A549 treated with dexamethasone at 1 μM for 4 hours (cell line): ENCODE results near the gene SHPK. TPM values are rescaled to one million over a fixed set of nuclear protein-coding genes. Genes with fewer than 3 reads are reported as not detected.

Experiments
- total RNA-seq: library from RNA; stranded (reverse); fragments of 200-300 nt; extraction: Qiagen RNA extraction; gene quantifications from 5 replicates; pipeline ENCODE4 v1.2.3, GENCODE V29; 2022

SHPK gene, protein sequence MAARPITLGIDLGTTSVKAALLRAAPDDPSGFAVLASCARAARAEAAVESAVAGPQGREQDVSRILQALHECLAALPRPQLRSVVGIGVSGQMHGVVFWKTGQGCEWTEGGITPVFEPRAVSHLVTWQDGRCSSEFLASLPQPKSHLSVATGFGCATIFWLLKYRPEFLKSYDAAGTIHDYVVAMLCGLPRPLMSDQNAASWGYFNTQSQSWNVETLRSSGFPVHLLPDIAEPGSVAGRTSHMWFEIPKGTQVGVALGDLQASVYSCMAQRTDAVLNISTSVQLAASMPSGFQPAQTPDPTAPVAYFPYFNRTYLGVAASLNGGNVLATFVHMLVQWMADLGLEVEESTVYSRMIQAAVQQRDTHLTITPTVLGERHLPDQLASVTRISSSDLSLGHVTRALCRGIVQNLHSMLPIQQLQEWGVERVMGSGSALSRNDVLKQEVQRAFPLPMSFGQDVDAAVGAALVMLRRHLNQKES
- 11.0 to 17.3 TPM (median 16.0 TPM) in 5 replicates for total RNA-seq

DNA sequence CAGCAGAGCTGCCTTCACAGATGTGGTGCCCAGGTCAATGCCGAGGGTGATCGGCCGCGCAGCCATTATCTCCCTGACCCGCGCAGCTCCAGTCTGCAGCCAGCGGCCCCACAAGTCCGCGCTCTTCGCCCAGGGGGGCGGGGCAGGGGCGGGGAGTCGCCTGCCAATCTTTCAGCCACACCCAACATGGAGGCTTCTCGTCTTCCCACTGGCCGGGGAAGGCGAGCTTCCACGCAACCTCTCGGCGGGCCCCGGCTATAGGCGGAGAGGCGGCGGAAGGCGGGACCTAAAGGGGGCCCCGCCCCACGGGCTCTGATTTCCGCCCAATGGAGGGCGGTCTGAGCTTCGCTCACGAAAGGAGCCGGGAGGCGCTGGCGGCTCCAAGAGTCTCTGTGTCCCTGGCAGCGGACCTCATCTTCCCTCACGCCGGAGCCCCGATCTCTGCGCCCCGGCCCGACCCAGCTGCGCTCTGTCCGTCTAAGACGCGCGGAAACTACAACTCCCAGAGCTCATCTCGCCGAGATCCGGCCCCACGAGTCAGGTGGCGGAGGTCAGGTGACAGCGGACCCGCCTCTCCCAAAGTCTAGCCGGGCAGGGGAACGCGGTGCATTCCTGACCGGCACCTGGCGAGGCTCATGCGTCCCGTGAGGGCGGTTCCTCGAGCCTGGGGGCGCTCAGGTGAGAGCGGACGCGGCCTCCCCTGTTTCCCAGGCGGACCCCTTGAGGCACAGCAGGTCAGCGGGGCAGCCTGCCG is at the start of gene SHPK, which contains the start of gene CTNS:
Gene SHPK, minus strand, starts transcription at position 97 of the 754 bp plus-strand sequence. Its CDS starts 31 bp downstream, at position 66.
Gene CTNS, plus strand, starts transcription at position 607 of the 754 bp plus-strand sequence. CDS start 3,447 bp downstream, outside the sequence.

DNA sequence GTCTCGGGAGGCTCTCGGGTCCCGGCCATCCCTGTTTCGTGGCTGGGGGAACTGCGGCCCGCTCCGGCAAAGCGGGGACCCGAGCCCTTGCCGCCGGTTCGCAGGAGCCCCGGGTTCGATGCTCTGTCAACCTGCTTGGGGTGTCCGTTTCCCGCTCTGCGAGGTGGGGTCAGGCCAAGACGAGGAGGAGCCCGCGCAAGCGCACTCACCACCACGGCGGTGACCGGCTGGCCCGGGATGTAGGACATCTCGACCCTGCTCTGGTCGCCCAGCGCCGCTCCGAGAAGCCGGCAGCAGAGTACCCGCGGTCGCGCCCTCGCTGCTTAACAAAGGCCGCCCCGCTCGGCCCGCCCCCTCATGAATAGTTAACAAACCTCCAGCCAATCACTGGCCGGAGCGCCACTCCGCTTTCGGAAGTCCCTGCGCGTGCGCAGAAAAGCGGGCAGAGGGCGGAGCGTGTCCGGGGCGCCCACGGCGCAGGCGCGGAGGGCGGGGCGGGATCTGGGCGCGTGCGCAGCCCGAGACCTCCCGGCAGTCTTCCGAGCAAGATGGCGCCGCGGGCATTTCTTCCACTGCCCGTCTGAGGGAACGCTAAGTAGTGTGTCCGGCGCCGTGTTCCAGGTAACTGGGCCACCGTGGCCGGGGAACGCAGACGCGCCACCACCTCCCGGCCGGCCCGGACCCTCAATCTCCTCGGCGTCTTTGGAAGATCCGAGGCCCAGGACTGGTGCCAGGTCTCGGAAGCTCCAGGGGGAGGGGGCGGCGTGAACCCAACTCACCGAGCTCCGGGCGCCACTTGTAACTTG is 32.4 kb upstream of the SHPK start, which contains the start of the genes EMC6 and TAX1BP3:
Gene EMC6, plus strand, starts transcription at position 534 of the 806 bp plus-strand sequence. CDS start 335 bp downstream, outside the sequence.
Gene TAX1BP3, minus strand, starts transcription at position 300 of the 806 bp plus-strand sequence. Its CDS starts 52 bp downstream, at position 248.

Other genes starting within 250 kb of the SHPK start
- gene OR3A2, start 249.9 kb downstream of the SHPK start, total RNA-seq: not detected in 5 replicates
- not detected in 5 replicates for gene OR1E1, start 237.8 kb downstream of the SHPK start, total RNA-seq
- gene OR3A3, start 224.9 kb downstream of the SHPK start, total RNA-seq: not detected in 5 replicates
- gene OR1E2, start 202.4 kb downstream of the SHPK start, total RNA-seq: not detected in 5 replicates
- gene SPATA22, start 164.4 kb downstream of the SHPK start, total RNA-seq: not detected in 5 replicates
- not detected in 5 replicates for gene ASPA, start 160.3 kb downstream of the SHPK start, total RNA-seq
- 0.19 to 0.38 TPM (median 0.32 TPM) in 5 replicates for gene TRPV3, start 78.4 kb downstream of the SHPK start, total RNA-seq
- gene TRPV1, start 26.8 kb downstream of the SHPK start, total RNA-seq: 2.1 to 5.5 TPM (median 3.9 TPM) in 5 replicates
- gene CTNS, start 510 bp upstream of the SHPK start, total RNA-seq: 11.4 to 15.0 TPM (median 13.7 TPM) in 5 replicates
- 285 to 336 TPM (median 323 TPM) in 5 replicates for gene TAX1BP3, start 32.3 kb upstream of the SHPK start, total RNA-seq
- 112 to 157 TPM (median 148 TPM) in 5 replicates for gene EMC6, start 32.6 kb upstream of the SHPK start, total RNA-seq
- 16.9 to 25.6 TPM (median 24.9 TPM) in 5 replicates for gene P2RX5, start 59.9 kb upstream of the SHPK start, total RNA-seq
- gene HASPIN, start 87.7 kb upstream of the SHPK start, total RNA-seq: 14.2 to 15.6 TPM (median 15.2 TPM) in 5 replicates
- gene ITGAE, start 164.9 kb upstream of the SHPK start, total RNA-seq: 70.0 to 94.6 TPM (median 73.3 TPM) in 5 replicates
- 27.0 to 33.1 TPM (median 32.2 TPM) in 5 replicates for gene NCBP3, start 210.0 kb upstream of the SHPK start, total RNA-seq